Measurements from ENCODE around the gene TPRX2. TPM values are rescaled to one million over a fixed set of nuclear protein-coding genes. Genes with fewer than 3 reads are reported as not detected.

Gene TPRX2
- total and polyA plus RNA-seq, 2 of the 13 experiments (the other 11 are each of a cell fraction or from before 2014, with no cell fraction given) = not detected

GRCh38 chr19:47836038-47836437 lies 23.0 kb upstream of the TPRX2 start (continued):
- TF ChIP-seq MZF1 (CRISPR knock-in tag; IDR thresholded peaks at IDR 0.05; ENCODE audit: borderline replicate concordance) (no peak), HNF4A (CRISPR knock-in tag; IDR thresholded peaks at IDR 0.05) (no peak), LRRFIP1 (CRISPR knock-in tag; conservative IDR thresholded peaks at IDR 0.05) (no peak), ZNF792 (CRISPR knock-in tag; IDR thresholded peaks at IDR 0.05) (no peak)

DNA sequence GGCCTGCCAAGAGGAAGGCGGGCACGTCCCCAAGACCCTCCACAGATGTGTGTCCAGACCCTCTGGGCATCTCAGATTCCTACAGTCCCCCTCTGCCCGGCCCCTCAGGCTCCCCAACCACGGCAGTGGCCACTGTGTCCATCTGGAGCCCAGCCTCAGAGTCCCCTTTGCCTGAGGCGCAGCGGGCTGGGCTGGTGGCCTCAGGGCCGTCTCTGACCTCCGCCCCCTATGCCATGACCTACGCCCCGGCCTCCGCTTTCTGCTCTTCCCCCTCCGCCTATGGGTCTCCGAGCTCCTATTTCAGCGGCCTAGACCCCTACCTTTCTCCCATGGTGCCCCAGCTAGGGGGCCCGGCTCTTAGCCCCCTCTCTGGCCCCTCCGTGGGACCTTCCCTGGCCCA lies 19.6 kb upstream of the TPRX2 start:
- H3K9ac ChIP-seq (ENCODE audit: insufficient read depth, low read depth, low read length) = no peak overlapping the region
- BruUV-seq (replicated peaks) = no TSS peak
- no peaks in the 10 kb centered on the region for H3K36me3 ChIP-seq (replicated peaks in 1 of 2; ENCODE audit: control insufficient read depth in 1 of 2, insufficient read depth in 2 of 2, low read length in 2 of 2)
- ChIA-PET POLR2A (no interaction called here), CTCF (ENCODE audit: low intra/inter-chr PET ratio, low total read pairs) (no interaction called here)
- peak overlapping the region; percentile 39; the same call in 1 of the 2 replicates for H3K4me2 ChIP-seq (ENCODE audit: low read depth, low read length)
- no peaks in the 10 kb centered on the region for H4K20me1 ChIP-seq (ENCODE audit: insufficient read depth, low read length)
- FAIRE-seq (no peak), ATAC-seq (no peak), DNase-seq (ENCODE audit: low spot score) (no peak)
- H3K9me3 ChIP-seq (ENCODE audit: low read length) = no peaks in the 10 kb centered on the region
- in situ Hi-C loops (cut with HindIII; ENCODE audit: extremely low pct_ligation_motif_present, low pct_unique_long_range_greater_than_20kb) = no loop called here
- H3K4me3 ChIP-seq (replicated peaks in 1 of 3; ENCODE audit: insufficient read depth in 1 of 3, low read depth in 2 of 3, low read length in 3 of 3) = no peak overlapping the region
- H3K4me1 ChIP-seq (ENCODE audit: insufficient read depth, low read length) = no peaks in the 10 kb centered on the region; the same call in 1 of the 2 replicates
- H3K27ac ChIP-seq (ENCODE audit: extremely low read length, insufficient read depth, low read length) = no peak overlapping the region
- H3K79me2 ChIP-seq (ENCODE audit: insufficient read depth, low read length) = no peaks in the 10 kb centered on the region
- no peak overlapping the region for H2AFZ ChIP-seq (ENCODE audit: low read length)
- intact Hi-C loops (cut with micrococcal nuclease; ENCODE audit: unreplicated experiment) = no loop called here
- WGBS (ENCODE audit: low lambda C conversion rate) = 41% methylated on average over 10 of the region's 16 CpGs
- TF ChIP-seq JUNB (CRISPR knock-in tag; IDR thresholded peaks at IDR 0.05; ENCODE audit: borderline replicate concordance) (no peak), NR3C1 (CRISPR knock-in tag; IDR thresholded peaks at IDR 0.05) (no peak), NAIF1 (CRISPR knock-in tag; IDR thresholded peaks at IDR 0.05; ENCODE audit: borderline replicate concordance) (no peak), ZNF816 (CRISPR knock-in tag; IDR thresholded peaks at IDR 0.05; ENCODE audit: borderline replicate concordance) (no peak), ZNF782 (CRISPR knock-in tag; IDR thresholded peaks at IDR 0.05; ENCODE audit: borderline replicate concordance) (no peak), NFKB2 (CRISPR knock-in tag; IDR thresholded peaks at IDR 0.05; ENCODE audit: borderline replicate concordance) (no peak), ZNF335 (CRISPR knock-in tag; IDR thresholded peaks at IDR 0.05) (no peak), GFI1 (CRISPR knock-in tag; IDR thresholded peaks at IDR 0.05; ENCODE audit: borderline replicate concordance) (no peak), ZNF564 (CRISPR knock-in tag; IDR thresholded peaks at IDR 0.05) (no peak), IKZF1 (IDR thresholded peaks at IDR 0.05) (no peak), REL (CRISPR knock-in tag; conservative IDR thresholded peaks at IDR 0.05) (no peak), SRY (CRISPR knock-in tag; IDR thresholded peaks at IDR 0.05) (no peak), MXD4 (CRISPR knock-in tag; IDR thresholded peaks at IDR 0.05) (no peak), ZNF317 (CRISPR knock-in tag; IDR thresholded peaks at IDR 0.05) (no peak)
- TF ChIP-seq, protein P1, sequence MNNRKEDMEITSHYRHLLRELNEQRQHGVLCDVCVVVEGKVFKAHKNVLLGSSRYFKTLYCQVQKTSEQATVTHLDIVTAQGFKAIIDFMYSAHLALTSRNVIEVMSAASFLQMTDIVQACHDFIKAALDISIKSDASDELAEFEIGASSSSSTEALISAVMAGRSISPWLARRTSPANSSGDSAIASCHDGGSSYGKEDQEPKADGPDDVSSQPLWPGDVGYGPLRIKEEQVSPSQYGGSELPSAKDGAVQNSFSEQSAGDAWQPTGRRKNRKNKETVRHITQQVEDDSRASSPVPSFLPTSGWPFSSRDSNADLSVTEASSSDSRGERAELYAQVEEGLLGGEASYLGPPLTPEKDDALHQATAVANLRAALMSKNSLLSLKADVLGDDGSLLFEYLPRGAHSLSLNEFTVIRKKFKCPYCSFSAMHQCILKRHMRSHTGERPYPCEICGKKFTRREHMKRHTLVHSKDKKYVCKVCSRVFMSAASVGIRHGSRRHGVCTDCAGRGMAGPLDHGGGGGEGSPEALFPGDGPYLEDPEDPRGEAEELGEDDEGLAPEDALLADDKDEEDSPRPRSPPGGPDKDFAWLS (CRISPR knock-in tag; IDR thresholded peaks at IDR 0.05; ENCODE audit: borderline replicate concordance) = no peak
- TF ChIP-seq, protein P2, sequence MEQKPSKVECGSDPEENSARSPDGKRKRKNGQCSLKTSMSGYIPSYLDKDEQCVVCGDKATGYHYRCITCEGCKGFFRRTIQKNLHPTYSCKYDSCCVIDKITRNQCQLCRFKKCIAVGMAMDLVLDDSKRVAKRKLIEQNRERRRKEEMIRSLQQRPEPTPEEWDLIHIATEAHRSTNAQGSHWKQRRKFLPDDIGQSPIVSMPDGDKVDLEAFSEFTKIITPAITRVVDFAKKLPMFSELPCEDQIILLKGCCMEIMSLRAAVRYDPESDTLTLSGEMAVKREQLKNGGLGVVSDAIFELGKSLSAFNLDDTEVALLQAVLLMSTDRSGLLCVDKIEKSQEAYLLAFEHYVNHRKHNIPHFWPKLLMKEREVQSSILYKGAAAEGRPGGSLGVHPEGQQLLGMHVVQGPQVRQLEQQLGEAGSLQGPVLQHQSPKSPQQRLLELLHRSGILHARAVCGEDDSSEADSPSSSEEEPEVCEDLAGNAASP (CRISPR knock-in tag; IDR thresholded peaks at IDR 0.05; ENCODE audit: borderline replicate concordance) = no peak
- peaks cover 0 to 22% of the 10 kb centered on the region in 2 experiments; a peak in 3 of 5 replicates for H3K27me3 ChIP-seq (ENCODE audit: control insufficient read depth in 1 of 2, insufficient read depth in 2 of 2, low read length in 2 of 2)
